GM18873 (cell line): ENCODE results near the gene GNAT3.

Experiments used
- ATAC-seq: cut with Tn5 transposase; IDR thresholded peaks from one replicate; pipeline ENCODE4 v1.9.1; 2021; ENCODE audit warnings: mild to moderate bottlenecking, moderate library complexity, moderate number of reproducible peaks; ENCODE audit not compliant: unreplicated experiment, low FRiP score

Gene GNAT3

GRCh38 chr7:80467069-80467468, 44.8 kb downstream of the GNAT3 start:
- no peak for ATAC-seq

GRCh38 chr7:80466636-80467035, 45.2 kb downstream of the GNAT3 start:
- ATAC-seq = no peak

- ATAC-seq = no peak
These were observed 47.7 kb downstream of the GNAT3 start for GRCh38 chr7:80464211-80464610.

- ATAC-seq = no peak
These were observed 48.5 kb downstream of the GNAT3 start for GRCh38 chr7:80463272-80463920.

GRCh38 chr7:80460857-80461256, 51.0 kb downstream of the GNAT3 start:
- ATAC-seq = no peak

- no peak for ATAC-seq
These were observed 51.9 kb downstream of the GNAT3 start for GRCh38 chr7:80459776-80460510.

- ATAC-seq = no peak
These were observed 52.8 kb downstream of the GNAT3 start for GRCh38 chr7:80458822-80459725.

GRCh38 chr7:80453699-80454340, 58.0 kb downstream of the GNAT3 start:
- no peak for ATAC-seq

GRCh38 chr7:80450621-80451308, 61.1 kb downstream of the GNAT3 start:
- ATAC-seq = no peak

- ATAC-seq = no peak
These were observed 62.0 kb downstream of the GNAT3 start for GRCh38 chr7:80449836-80450235.

- ATAC-seq = no peak
These were observed 66.5 kb downstream of the GNAT3 start for GRCh38 chr7:80445351-80445750.

GRCh38 chr7:80444811-80445210, 67.1 kb downstream of the GNAT3 start:
- ATAC-seq = no peak

- ATAC-seq = no peak
These were observed 68.5 kb downstream of the GNAT3 start for GRCh38 chr7:80443325-80443724.

GRCh38 chr7:80440883-80441282, 71.0 kb downstream of the GNAT3 start:
- ATAC-seq = no peak

- no peak for ATAC-seq
These were observed 71.7 kb downstream of the GNAT3 start for GRCh38 chr7:80439894-80440821.

- no peak for ATAC-seq
These were observed 76.3 kb downstream of the GNAT3 start for GRCh38 chr7:80435521-80435920.

GRCh38 chr7:80434047-80434446, 77.8 kb downstream of the GNAT3 start:
- ATAC-seq = no peak

- no peak for ATAC-seq
These were observed 79.7 kb downstream of the GNAT3 start for GRCh38 chr7:80432166-80432565.

- no peak for ATAC-seq
These were observed 82.7 kb downstream of the GNAT3 start for GRCh38 chr7:80429181-80429580.
